Gastrocnemius medialis (tissue), 4 donors: ENCODE results near the gene CHST8. TPM values are rescaled to one million over a fixed set of nuclear protein-coding genes. Genes with fewer than 3 reads are reported as not detected.

Experiments used
- ATAC-seq, 2 donors: fragments of 150-250 bp; one replicate each; pipeline ENCODE4 v1.9.1; 2016
- DNase-seq, 2 donors: peaks; one replicate each; pipeline ENCODE4 v3.0.0-alpha.2; 2019
- H3K27ac ChIP-seq, 4 donors: fragments of 200-600 bp; sonication (generic); 1 replicate in 1 of 4; 2 replicates in 3 of 4; pipeline ENCODE4 v1.5.1; 2016 to 2018; ENCODE audit warnings: mild to moderate bottlenecking in 2 of 4, moderate library complexity in 1 of 4
- H3K27me3 ChIP-seq, 3 donors: fragments of 200-600 bp; sonication (generic) in 2 of 3; 1 replicate in 1 of 3; 2 replicates in 2 of 3; pipeline versions ENCODE4 v1.5.1 to v1.6.0; 2016 to 2019; ENCODE audit warnings: mild to moderate bottlenecking in 1 of 3, moderate library complexity in 1 of 3
- H3K36me3 ChIP-seq, 2 donors: fragments of 200-600 bp; sonication (generic) in 1 of 2; one replicate each; pipeline ENCODE4 v1.5.1; 2017 to 2018
- H3K4me1 ChIP-seq, 2 donors: fragments of 200-600 bp; sonication (generic) in 1 of 2; one replicate each; pipeline ENCODE4 v1.5.1; 2016 to 2017; ENCODE audit warnings: mild to moderate bottlenecking in 2 of 2
- H3K4me3 ChIP-seq, 4 donors: fragments of 200-600 bp; sonication (generic) in 3 of 4; 1 replicate in 1 of 4; 2 replicates in 3 of 4; pipeline ENCODE4 v1.5.1; 2016 to 2019; ENCODE audit warnings: mild to moderate bottlenecking in 2 of 4
- H3K9me3 ChIP-seq, 3 donors: fragments of 200-600 bp; sonication (generic) in 2 of 3; 1 replicate in 1 of 3; 2 replicates in 2 of 3; pipeline ENCODE4 v1.5.1; 2016 to 2019
- POLR2A ChIP-seq, 2 donors: fragments of 450-650 bp; IDR thresholded peaks; one replicate each; pipeline ENCODE4 v1.6.1; 2017; ENCODE audit warnings: antibody characterized with exemption in 2 of 2, mild to moderate bottlenecking in 2 of 2, moderate library complexity in 2 of 2
- in situ Hi-C, 4 donors: fragments of 200-750 bp; cut with MboI; loops; one replicate each; pipeline versions ENCODE4 v1.15.0 to v1.8.0; 2017; ENCODE audit warnings: low sequenced_read_pairs in 4 of 4
- intact Hi-C: fragments of 100-400 bp; cut with DNase I; formaldehyde crosslinking; loops from one replicate; pipeline ENCODE4 v1.15.1; 2023; ENCODE audit warnings: low total_unique reads
- total RNA-seq, 4 donors: library from RNA; depleted of rRNA; stranded (reverse); fragments of >200 nt; gene quantifications; one replicate each; pipeline versions ENCODE4 v1.1.0 to v1.2.3, GENCODE V29; 2016
- TF ChIP-seq, protein P1 (sequence below), 5 experiments: fragments of 450-650 bp in 3 of 5; fragments of 200-600 bp in 2 of 5; sonication (generic) in 2 of 5; IDR thresholded peaks in 4 of 5; conservative IDR thresholded peaks in 1 of 5; 1 replicate in 4 of 5; 2 replicates in 1 of 5; pipeline ENCODE4 v1.5.1; 2016 to 2019; ENCODE audit warnings: antibody characterized with exemption in 5 of 5, mild to moderate bottlenecking in 3 of 5, moderate library complexity in 3 of 5

Gene CHST8
- total RNA-seq, 4 donors from 2014 or later = 0.29 to 0.46 TPM; not detected in 2

- H3K36me3 ChIP-seq = no peaks in the 10 kb centered on the region
- intact Hi-C loops = no loop called here
- no peaks in the 10 kb centered on the region for H3K9me3 ChIP-seq
- no peak overlapping the region for H3K4me3 ChIP-seq
- TF ChIP-seq, protein P1, sequence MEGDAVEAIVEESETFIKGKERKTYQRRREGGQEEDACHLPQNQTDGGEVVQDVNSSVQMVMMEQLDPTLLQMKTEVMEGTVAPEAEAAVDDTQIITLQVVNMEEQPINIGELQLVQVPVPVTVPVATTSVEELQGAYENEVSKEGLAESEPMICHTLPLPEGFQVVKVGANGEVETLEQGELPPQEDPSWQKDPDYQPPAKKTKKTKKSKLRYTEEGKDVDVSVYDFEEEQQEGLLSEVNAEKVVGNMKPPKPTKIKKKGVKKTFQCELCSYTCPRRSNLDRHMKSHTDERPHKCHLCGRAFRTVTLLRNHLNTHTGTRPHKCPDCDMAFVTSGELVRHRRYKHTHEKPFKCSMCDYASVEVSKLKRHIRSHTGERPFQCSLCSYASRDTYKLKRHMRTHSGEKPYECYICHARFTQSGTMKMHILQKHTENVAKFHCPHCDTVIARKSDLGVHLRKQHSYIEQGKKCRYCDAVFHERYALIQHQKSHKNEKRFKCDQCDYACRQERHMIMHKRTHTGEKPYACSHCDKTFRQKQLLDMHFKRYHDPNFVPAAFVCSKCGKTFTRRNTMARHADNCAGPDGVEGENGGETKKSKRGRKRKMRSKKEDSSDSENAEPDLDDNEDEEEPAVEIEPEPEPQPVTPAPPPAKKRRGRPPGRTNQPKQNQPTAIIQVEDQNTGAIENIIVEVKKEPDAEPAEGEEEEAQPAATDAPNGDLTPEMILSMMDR (IDR thresholded peaks at IDR 0.05 in 4 of 5, conservative IDR thresholded peaks at IDR 0.05 in 1 of 5) = no peak
- no peak for TF ChIP-seq POLR2A (IDR thresholded peaks at IDR 0.05)
- in situ Hi-C loops = no loop called here
- ATAC-seq (no peak), DNase-seq (no peak)
- H3K4me1 ChIP-seq = no peaks in the 10 kb centered on the region
- peaks cover 0 to 3% (median 0%) of the 10 kb centered on the region in 3 donors for H3K27me3 ChIP-seq
- H3K27ac ChIP-seq = no peak overlapping the region
Measured at GRCh38 chr19:33638167-33639034, 16.6 kb downstream of the CHST8 start.

DNA sequence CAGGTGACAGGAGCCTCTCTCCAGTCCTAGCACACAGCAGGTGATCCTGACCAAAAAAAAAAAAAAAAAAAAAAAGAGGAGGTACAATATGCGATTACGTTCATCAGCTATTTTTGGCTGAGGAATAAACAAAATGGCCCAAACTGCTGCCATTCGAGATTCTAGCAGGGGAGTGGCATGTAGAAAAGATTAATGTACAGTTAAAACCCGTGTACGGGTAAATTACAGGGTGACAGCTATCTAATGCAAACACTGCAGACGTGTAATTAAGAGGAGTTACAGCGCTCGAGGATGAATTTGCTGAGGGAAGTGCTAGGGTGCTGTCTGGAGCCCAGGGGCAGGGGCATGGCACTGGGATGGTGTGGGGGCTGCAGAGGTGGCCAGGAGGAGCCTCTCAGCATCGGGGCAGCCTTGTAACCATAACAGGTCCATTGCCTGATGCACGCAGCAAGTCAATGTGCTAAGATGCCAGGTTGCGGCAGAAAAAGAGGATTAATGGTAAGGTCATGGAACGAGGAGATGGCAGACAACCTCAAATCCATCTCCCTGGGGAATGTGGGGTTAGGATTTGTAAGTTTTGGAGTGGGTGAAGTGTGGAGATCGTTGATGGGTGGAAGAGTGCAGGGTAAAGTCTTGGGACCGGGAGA, 17.4 kb downstream of the CHST8 start:
- H3K36me3 ChIP-seq = no peaks in the 10 kb centered on the region
- TF ChIP-seq POLR2A (IDR thresholded peaks at IDR 0.05) = no peak
- TF ChIP-seq, protein P1 (IDR thresholded peaks at IDR 0.05 in 4 of 5, conservative IDR thresholded peaks at IDR 0.05 in 1 of 5) = no peak
- in situ Hi-C loops (no loop called here), intact Hi-C loops (no loop called here)
- no peaks in the 10 kb centered on the region for H3K9me3 ChIP-seq
- no peak for DNase-seq
- H3K4me1 ChIP-seq = no peaks in the 10 kb centered on the region
- no peak overlapping the region for H3K4me3 ChIP-seq
- ATAC-seq = no peak
- H3K27ac ChIP-seq = no peak overlapping the region
- peaks cover 0 to 3% (median 0%) of the 10 kb centered on the region in 3 donors for H3K27me3 ChIP-seq

GRCh38 chr19:33640773-33641172, 19.0 kb downstream of the CHST8 start:
- intact Hi-C loops = no loop called here
- H3K27me3 ChIP-seq = peaks cover 0 to 3% (median 0%) of the 10 kb centered on the region in 3 donors

DNA sequence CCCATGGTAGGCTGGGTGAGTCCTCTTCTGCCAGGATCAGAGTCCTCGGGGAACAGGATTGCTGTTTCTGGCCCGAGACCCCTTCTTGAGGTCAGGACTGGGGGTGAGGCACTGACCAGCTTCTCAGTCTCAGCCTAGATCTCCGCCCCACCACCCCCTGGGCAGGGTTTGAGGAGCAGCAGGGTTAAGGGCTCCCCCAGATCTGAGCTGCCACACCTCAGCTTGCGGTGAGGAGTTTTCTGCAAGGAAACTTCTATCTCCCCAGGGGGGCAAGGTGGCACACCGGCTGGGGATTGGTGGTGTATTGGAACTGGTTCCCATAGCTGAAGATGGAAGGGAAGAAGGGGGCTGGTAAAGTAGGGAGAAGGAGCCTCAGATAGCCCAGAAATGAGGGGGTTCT, 19.5 kb downstream of the CHST8 start:
- Histone ChIP-seq H3K36me3 (no peaks in the 10 kb centered on the region), H3K4me1 (no peaks in the 10 kb centered on the region), H3K4me3 (no peak overlapping the region), H3K27ac (no peak overlapping the region), H3K9me3 (no peaks in the 10 kb centered on the region), H3K27me3 (peaks cover 0 to 3% (median 0%) of the 10 kb centered on the region in 3 donors)
- in situ Hi-C loops (no loop called here), intact Hi-C loops (no loop called here)
- no peak for TF ChIP-seq POLR2A (IDR thresholded peaks at IDR 0.05)
- TF ChIP-seq, protein P1 (IDR thresholded peaks at IDR 0.05 in 4 of 5, conservative IDR thresholded peaks at IDR 0.05 in 1 of 5) = no peak
- ATAC-seq (no peak), DNase-seq (no peak)

More at GRCh38 chr19:33640773-33641172, 19.0 kb downstream of the CHST8 start:
- TF ChIP-seq, protein P1 (IDR thresholded peaks at IDR 0.05 in 4 of 5, conservative IDR thresholded peaks at IDR 0.05 in 1 of 5) = no peak
- TF ChIP-seq POLR2A (IDR thresholded peaks at IDR 0.05) = no peak
- Histone ChIP-seq H3K4me1 (no peaks in the 10 kb centered on the region), H3K4me3 (no peak overlapping the region), H3K36me3 (no peaks in the 10 kb centered on the region), H3K27ac (no peak overlapping the region), H3K9me3 (no peaks in the 10 kb centered on the region)
- in situ Hi-C loops = no loop called here
- DNase-seq (no peak), ATAC-seq (no peak)
